Measurements from ENCODE around the gene RBM27.
"Not testable (repeated sequence)": the region's sequence is repeated elsewhere in the genome, so short reads cannot be mapped to it uniquely, and the experiment has no call there.

Gene RBM27, protein sequence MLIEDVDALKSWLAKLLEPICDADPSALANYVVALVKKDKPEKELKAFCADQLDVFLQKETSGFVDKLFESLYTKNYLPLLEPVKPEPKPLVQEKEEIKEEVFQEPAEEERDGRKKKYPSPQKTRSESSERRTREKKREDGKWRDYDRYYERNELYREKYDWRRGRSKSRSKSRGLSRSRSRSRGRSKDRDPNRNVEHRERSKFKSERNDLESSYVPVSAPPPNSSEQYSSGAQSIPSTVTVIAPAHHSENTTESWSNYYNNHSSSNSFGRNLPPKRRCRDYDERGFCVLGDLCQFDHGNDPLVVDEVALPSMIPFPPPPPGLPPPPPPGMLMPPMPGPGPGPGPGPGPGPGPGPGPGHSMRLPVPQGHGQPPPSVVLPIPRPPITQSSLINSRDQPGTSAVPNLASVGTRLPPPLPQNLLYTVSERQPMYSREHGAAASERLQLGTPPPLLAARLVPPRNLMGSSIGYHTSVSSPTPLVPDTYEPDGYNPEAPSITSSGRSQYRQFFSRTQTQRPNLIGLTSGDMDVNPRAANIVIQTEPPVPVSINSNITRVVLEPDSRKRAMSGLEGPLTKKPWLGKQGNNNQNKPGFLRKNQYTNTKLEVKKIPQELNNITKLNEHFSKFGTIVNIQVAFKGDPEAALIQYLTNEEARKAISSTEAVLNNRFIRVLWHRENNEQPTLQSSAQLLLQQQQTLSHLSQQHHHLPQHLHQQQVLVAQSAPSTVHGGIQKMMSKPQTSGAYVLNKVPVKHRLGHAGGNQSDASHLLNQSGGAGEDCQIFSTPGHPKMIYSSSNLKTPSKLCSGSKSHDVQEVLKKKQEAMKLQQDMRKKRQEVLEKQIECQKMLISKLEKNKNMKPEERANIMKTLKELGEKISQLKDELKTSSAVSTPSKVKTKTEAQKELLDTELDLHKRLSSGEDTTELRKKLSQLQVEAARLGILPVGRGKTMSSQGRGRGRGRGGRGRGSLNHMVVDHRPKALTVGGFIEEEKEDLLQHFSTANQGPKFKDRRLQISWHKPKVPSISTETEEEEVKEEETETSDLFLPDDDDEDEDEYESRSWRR

DNA sequence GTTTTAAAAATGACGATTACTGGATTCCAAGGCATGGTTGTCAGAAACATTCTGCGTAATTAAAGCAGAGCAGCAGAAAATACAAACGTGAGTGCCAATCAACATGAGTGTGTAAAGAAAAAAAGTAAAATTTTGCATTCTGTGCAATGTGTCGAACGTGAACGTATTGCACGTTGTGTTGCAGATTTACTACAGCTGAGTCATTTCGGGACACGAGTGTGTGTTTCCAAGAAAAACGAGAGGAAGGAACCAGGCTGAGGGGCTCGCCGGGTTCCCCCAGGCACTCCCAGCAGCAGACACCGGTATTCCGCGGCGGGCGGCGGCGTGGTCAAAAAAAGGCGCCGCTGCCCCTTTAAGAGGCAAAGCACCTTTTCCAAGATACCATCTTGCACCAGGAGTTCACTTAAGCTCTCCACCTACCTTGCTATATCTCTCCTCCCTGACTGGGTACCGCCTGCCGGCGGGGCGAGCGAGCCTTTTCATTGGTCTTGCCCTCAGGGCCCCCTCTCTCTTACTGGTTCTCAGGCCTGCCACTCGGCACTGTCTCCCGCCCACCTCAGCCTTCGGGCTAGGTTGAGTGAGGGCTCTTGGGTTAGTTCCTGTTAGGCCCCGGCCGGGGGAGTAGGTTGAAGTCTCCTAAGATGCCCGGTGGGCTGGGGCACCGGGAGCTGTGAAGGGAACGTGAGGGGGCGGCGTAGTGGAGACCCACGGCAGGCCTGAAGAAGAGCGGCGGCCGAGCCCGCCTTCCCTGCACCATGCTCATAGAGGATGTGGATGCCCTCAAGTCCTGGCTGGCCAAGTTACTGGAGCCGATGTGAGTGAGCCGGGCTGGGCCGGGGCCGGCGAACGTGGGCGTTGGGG, at the start of gene RBM27:
TSS of gene RBM27 (plus strand) at position 595 of the 861 bp plus-strand sequence. CDS start at position 756, 161 bp downstream.
- DNase-seq, result peak; percentile 99

DNA sequence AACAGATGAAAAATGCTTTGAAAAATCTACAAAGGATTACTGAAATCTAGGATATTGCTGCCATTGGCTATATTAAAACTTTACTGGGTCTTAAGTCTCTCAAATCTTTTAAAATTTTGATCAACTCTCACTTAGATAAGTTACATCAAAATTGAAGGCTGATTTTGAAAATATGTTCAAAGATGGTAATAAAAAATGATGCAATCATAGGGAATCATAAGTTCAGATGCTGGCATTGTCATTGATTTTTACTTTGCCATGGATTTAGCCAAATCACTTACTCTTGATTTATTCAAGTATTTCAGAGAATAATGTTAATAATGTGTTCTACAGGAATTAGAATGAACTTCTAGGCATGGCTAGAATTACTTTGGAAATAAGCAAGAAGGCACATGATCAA, 45.1 kb upstream of the RBM27 start:
- DNase-seq, result no peak

DNA sequence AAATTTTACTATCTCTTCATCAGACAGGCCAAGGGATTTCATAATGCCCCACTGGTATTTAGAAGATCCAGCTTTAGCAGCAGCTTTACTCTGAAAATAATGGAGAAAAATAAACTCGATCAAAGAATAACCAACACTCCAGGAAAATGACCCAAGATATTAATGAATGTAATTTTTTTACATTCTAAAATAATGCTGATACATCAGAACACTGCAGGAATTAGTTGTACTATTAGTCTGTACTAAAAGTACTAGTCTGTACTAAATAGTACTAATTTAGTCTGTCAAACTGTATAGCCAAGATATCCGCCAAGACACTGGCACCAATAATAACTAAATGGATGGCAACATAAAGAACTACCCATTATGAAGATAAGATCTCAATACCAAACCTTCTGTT, 39.0 kb upstream of the RBM27 start:
- no peak for DNase-seq

DNA sequence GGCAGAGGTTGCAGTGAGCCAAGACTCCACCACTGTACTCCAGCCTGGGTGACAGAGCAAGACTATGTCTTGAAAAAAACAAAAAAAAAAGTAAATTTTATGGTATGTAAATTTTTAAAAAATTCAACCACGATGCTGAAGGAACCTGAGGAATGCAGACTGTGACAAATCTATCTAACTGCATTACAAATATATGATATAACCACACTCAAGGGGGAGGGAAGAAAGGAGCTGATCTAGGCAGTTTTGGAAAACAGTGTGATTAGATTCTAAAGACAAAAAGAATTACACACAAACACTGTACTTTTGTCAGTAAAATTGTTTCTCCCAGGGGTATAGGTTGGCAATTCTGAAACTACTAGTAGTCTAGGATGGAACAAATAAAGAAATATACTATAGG, 37.9 kb upstream of the RBM27 start:
- DNase-seq, result no peak

DNA sequence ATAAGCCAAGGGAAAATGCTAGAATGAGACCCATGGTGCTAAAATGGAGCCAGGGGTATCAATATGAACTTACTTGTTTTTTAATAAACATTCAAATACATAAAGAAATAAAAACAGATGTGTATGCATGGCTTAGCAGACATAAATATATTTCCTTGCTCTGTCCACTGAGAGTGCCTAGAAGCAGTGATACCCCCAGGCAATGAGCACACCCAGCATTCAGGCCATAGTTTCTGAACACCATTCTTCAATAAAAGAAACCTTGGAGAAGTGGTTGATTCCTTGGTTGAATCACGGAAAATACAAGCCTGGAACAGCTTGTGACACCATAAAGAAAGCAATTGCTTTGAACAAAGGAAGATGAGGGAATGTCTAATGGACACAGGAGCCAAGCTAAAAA, 37.5 kb upstream of the RBM27 start:
- DNase-seq, result no peak

DNA sequence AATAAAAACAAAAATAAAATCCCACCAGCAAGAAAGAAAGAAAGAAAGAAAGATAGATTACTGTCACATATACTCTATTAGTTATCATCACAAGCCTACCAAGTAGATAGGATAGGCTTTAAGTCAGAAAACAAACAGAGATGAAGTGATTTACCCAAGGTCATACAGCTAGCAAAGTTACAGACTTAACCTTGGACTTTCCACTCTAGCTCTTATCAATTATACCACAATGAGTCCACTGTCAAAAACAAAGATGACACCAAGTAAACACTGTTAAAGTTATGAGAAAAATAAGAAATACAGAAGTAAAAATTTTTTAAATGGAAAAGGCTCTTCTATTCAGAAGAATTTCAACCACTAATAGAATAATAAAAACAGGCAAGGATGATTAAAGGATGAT, 34.3 kb upstream of the RBM27 start:
- DNase-seq, result no peak

DNA sequence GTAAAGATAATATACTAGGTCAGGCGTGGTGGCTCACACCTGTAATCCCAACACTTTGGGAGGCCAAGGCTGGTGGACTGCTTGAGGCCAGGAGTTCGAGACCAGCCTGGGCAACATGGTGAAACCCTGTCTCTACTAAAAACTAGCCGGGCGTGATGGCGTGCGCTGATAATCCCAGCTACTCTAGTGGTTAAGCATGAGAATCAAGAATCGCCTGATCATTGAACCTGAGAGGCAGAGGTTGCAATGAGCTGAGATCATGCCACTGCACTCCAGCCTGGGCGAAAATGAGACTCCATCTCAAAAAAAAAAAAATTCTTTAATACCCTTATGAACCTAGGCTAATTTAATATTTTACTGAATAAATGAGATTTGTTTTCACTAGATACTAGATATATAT, 30.4 kb upstream of the RBM27 start:
- not testable (repeated sequence) for DNase-seq

DNA sequence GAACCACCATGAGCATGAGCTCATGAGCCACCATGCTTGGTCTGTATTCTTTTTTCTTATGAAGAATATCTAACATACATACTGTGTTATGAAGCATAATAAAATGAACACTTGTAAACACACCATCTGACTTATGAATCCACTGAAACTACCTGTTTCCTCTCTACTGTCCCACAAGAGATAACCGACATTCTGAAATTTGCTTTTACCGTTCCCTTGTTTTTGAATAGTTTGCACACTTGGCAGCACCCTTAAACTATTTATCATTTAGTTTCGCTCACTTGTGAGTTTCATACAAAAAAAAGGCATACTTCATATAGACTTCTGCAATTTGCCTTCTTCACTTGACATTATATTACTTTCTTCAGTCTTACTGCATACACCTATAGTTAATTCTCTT, 29.8 kb upstream of the RBM27 start:
- DNase-seq, result no peak

DNA sequence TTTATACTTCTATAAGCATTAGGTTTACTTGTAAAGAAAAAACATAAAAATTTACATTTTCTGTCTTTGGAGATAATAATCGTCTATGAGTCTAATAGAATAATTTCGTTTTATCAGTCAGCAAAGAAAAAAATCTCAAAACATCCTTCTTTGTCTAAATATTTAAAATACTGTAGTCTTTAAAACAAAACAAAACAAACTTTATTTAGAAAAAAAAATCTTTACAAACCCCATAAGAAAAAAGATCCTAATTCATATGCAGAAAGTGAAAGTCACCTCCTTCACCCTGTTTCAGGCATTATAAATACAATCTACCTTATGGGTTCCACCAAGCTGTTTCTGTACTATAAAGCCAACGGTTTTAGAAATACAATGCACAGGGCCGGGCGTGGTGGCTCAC, 26.6 kb upstream of the RBM27 start:
- no peak for DNase-seq

DNA sequence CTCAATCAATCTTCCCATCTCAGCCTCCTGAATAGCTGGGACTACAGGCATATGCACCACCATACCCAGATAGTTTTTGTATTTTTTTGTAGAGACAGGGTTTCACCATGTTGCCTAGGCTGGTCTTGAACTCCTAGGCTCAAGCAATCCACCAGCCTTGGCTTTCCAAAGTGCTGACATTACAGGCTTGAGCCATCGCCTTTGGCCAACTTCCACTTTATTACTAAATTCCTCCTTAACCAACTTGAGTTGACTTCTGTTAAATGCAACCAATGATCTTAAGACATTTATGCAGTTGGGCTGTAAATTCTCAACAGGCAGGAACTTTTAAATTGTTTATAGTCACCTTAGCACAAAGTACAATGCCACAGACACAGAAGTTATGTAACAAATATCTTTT, 23.7 kb upstream of the RBM27 start:
- DNase-seq, result no peak

DNA sequence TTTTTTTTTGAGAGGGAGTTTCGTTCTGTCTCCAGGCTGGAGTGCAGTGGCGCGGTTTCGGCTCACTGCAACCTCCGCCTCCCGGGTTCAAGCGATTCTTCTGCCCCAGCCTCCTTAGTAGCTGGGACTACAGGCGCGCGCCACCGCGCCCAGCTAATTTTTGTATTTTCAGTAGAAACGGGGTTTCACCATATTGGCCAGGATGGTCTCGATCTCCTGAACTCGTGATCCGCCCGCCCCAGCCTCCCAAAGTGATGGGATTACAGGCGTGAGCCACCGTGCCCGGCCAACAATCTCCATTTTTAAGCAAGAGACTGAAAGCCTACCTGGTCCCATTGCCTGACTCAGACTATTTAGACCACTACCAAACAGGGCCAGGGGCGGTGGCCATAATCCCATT, 20.0 kb upstream of the RBM27 start:
- not testable (repeated sequence) for DNase-seq

DNA sequence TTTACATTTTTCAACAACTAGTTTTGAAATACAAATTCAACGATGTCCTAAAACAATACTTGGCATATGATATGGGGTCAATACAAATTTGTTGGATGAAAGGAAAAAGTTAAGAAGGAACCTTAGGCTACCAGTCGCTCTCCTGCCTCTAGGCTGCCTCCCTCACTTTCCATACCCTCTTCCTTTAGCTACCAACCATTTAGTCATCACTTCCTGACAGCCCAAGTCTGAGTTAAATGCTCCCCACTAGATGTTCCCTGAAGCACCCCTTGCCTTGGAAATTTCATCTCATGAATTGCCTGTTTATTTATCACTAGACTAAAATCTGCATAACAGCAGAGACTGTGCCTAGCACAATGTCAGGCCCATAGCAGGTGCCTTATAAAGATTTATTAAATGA, 18.2 kb upstream of the RBM27 start:
- no peak for DNase-seq

DNA sequence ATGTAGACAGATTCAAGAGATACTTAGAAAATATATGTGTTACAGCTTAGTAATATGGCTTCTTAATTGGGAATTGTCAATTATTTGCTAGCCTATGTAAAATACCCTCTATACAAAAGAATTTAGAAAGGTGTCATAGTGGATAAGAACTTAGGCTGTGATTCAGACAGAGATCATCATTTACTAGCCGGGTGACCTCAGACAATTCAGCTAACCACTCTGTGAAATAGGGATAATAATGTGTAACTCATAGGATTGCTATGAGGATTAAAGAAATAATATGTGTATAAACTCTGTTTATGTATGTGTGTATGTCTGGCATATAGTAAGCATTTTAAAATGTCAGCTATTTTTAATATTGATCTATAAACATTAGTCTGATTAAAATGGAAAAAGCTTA, 15.0 kb upstream of the RBM27 start:
- no peak for DNase-seq

DNA sequence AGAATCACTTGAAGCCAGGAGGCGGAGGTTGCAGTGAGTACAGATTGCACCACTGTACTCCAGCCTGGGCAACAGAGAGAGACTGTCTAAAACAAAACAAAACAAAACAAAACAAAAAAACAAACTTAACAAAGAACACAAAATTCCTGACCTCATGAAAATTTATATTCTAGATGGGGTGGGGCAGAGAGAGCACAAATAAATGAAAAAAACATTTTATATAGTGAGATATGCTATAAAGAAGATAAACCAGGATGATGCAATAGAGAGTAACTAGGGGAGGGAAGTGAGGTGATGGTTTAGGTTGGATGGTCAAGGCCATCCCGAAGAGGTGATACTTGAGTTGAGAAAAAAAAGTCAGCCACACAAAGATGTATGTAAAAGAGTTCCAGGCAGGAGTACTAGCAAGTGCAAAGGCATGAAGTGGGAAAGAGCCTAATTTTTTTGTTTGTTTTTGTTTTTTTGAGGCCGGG, 10.8 kb upstream of the RBM27 start:
- DNase-seq, result peak; percentile 60

DNA sequence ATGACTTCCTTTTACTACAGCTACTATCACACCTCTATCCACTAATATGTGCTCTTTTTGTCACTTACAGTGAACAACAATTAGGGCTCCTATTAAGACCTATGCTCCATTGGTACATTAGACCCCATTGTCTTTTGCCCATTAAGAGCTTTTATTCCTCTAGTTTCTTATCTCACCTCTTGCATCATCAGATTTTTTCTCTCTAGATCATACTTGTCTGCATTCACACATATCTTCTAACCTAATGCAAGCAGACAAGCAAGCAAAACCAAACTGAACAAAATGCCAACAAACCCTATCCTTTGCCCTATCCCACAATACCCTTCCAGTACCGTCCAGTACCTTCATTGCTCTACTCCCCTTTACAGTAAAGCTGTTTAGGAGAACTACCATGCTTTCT, 10.1 kb upstream of the RBM27 start:
- peak; percentile 43 for DNase-seq

DNA sequence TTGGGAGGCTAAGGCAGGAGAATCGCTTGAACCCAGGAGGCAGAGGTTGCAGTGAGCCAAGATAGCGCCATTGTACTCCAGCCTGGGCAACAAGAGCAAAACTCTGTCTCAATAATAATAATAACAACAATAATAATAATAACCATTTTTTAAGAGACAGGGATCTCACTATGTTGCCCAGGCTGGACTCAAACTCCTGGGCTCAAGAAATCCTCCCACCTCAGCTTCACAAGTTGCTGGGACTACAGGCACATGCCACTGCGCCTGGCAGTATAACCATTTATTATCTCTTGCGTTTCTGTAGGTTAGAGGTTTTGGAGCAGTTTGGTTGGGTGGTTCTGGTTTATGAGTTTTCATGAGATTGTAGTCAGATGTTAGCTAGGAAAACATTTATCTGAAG, 8.4 kb upstream of the RBM27 start:
- not testable (repeated sequence) for DNase-seq

DNA sequence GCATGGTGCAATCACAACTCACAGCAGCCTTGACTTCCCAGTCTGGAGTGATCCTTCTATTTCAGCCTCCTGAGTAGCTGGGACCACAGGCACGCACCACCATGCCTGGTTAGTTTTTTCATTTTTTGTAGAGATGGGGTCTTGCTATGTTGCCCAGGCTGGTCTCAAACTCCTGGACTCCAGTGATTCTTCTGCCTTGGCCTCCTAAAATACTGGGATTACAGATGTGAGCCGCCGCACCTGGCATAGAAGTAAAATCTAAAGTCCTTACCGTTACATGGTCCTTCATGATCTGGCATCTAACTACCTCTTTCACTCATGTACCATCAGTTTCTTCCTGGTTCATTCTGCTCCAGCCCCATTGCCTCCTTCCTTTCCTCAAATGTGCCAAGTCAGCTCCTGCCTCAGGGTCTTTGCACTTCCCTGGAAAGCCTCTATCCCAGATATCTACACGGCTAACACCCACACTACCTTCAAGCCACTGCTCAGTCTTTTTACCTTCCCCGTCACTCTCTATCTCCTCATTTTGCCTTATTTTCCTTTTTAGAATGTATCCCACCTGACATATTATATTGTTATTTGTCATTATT, 6.9 kb upstream of the RBM27 start:
- DNase-seq, result no peak

DNA sequence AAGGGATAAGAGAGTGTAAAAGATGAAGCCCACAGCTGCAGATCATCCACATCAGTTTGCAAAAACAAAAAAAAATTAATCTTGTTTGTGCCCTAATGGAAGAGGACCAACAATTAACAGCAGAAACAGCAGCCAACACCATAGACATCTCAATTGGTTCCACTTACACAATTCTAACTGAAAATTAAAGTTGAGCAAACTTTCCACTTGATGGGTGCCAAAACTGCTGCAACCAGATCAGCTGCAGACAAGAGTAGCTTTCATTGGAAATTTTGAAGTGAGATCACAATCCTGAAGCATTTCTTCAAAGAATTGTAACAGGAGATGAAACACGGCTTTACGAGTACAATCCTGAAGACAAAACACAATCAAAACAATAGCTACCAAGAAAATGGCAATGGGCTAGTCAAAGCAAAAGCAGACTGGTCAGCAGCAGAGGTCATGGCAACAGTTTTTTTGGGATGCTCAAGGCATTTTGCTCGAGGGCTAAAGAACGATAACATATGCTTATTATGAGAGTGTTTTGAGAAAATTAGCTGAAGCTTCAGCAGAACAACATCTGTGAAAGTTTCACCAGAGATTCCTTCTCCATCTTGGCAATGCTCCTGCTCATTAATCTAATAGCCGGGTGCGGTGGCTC, 4.1 kb upstream of the RBM27 start:
- DNase-seq, result no peak

DNA sequence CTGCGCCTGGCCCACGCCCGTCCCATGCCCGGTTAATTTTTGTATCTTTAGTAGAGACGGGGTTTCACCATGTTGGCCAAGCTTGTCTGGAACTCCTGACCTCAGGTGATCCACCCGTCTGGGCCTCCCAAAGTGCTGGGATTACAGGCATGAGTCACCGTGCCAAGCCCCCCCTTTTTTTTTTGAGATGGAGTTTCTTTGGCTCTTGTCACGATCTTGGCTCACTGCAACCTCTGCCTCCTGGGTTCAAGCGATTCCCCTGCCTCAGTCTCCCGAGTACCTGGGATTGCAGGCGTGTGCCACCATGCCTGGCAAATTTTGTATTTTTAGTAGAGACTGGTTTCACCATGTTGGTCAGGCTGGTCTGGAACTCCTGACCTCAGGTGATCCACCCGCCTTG, 1.6 kb upstream of the RBM27 start:
- DNase-seq, result not testable (repeated sequence)

DNA sequence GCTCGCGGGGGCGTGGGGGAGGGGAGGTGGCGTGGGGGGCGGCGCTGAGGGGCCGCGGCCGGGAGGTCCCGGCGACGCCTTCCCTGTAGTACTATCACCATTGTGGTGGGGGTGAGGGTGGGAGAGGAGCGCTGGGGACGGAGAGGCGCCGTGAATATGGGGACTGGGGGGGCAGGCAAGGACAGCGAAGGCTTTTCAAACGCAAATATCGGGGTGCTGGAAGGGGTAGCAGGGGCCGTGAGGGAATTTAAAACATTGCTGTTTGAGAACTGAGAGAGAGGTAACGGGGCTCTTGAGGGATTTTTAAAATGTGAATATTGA, 427 bp downstream of the RBM27 start:
- DNase-seq, result no peak

DNA sequence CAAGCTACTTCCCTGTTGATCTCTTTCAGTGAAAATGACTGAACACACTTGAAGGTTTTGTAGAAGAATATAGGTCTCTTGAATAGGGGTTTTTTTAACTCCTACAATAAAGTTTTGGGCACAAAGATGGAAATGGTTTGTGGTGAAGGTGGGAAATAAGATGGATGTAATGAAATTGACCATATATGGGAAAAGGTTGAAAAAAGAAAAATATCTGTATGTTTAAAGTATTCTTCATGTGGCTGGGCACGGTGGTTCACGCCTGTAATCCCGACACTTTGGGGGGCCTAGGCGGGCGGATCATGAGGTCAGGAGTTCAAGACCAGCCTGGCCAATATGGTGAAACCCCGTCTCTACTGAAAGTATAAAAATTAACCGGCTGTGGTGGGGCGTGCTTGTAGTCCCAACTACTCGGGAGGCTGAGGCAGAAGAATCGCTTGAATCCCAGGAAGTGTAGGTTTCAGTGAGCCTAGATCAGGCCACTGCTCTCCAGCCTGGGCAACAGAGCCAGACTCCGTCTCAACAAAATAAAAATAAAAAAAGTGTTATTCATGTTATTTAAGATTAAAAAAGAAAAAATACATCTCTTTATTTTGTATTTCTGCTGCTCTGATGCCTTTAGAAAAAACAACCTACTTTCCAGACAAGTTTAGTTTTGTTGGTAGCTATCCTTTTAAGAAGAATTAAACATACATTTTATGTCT, 2.2 kb downstream of the RBM27 start:
- no peak for DNase-seq
